ENCODE measurements around the gene CREBRF.

CREBRF gene

GRCh38 chr5:173047838-173048105 is 8.4 kb upstream of the CREBRF start:
- Histone ChIP-seq H3K36me3 (ENCODE audit: insufficient read depth, insufficient read length, low read length) (no peaks in the 10 kb centered on the region), H3K4me3 (ENCODE audit: insufficient read length, low read depth) (no peak overlapping the region), H3K4me1 (ENCODE audit: insufficient read depth, insufficient read length) (no peaks in the 10 kb centered on the region), H3K9ac (ENCODE audit: insufficient read length, low read depth) (no peak overlapping the region), H3K27me3 (ENCODE audit: insufficient read depth, insufficient read length) (no peaks in the 10 kb centered on the region), H3K9me3 (ENCODE audit: insufficient read depth, low read length) (no peaks in the 10 kb centered on the region)
- TF ChIP-seq YY1 (IDR thresholded peaks at IDR 0.05; ENCODE audit: insufficient read depth, insufficient read length): no peak
- TF ChIP-seq SUZ12 (IDR thresholded peaks at IDR 0.05; ENCODE audit: extremely low read depth, insufficient read depth, insufficient read length): no peak
- no peak for DNase-seq (ENCODE audit: low read depth, low spot score)

GRCh38 chr5:173050791-173051190 is 5.4 kb upstream of the CREBRF start:
- no peak for DNase-seq (ENCODE audit: low read depth, low spot score)
- H3K9ac ChIP-seq (ENCODE audit: insufficient read length, low read depth): no peak overlapping the region
- H3K27me3 ChIP-seq (ENCODE audit: insufficient read depth, insufficient read length): peaks cover 18% of the 10 kb centered on the region
- H3K4me1 ChIP-seq (ENCODE audit: insufficient read depth, insufficient read length): no peaks in the 10 kb centered on the region
- no peaks in the 10 kb centered on the region for H3K36me3 ChIP-seq (ENCODE audit: insufficient read depth, insufficient read length, low read length)
- no peak for TF ChIP-seq YY1 (IDR thresholded peaks at IDR 0.05; ENCODE audit: insufficient read depth, insufficient read length)
- TF ChIP-seq ZNF274 (IDR thresholded peaks at IDR 0.05; ENCODE audit: low read depth, low read length): no peak
- TF ChIP-seq SUZ12 (IDR thresholded peaks at IDR 0.05; ENCODE audit: extremely low read depth, insufficient read depth, insufficient read length): no peak
- H3K9me3 ChIP-seq (ENCODE audit: insufficient read depth, low read length): no peaks in the 10 kb centered on the region
- no peak overlapping the region for H3K4me3 ChIP-seq (ENCODE audit: insufficient read length, low read depth)

GRCh38 chr5:173051746-173052145 is 4.4 kb upstream of the CREBRF start:
- Histone ChIP-seq H3K4me1 (ENCODE audit: insufficient read depth, insufficient read length) (no peaks in the 10 kb centered on the region), H3K4me3 (ENCODE audit: insufficient read length, low read depth) (no peak overlapping the region), H3K9ac (ENCODE audit: insufficient read length, low read depth) (no peak overlapping the region), H3K27me3 (ENCODE audit: insufficient read depth, insufficient read length) (peaks cover 20% of the 10 kb centered on the region), H3K36me3 (ENCODE audit: insufficient read depth, insufficient read length, low read length) (no peaks in the 10 kb centered on the region), H3K9me3 (ENCODE audit: insufficient read depth, low read length) (no peaks in the 10 kb centered on the region)
- TF ChIP-seq YY1 (IDR thresholded peaks at IDR 0.05; ENCODE audit: insufficient read depth, insufficient read length) (no peak), SUZ12 (IDR thresholded peaks at IDR 0.05; ENCODE audit: extremely low read depth, insufficient read depth, insufficient read length) (no peak), ZNF274 (IDR thresholded peaks at IDR 0.05; ENCODE audit: low read depth, low read length) (no peak)
- DNase-seq (ENCODE audit: low read depth, low spot score): no peak

GRCh38 chr5:173053041-173053440 is 3.1 kb upstream of the CREBRF start:
- Histone ChIP-seq H3K9me3 (ENCODE audit: insufficient read depth, low read length) (no peaks in the 10 kb centered on the region), H3K4me1 (ENCODE audit: insufficient read depth, insufficient read length) (no peaks in the 10 kb centered on the region), H3K27me3 (ENCODE audit: insufficient read depth, insufficient read length) (peaks cover 20% of the 10 kb centered on the region), H3K9ac (ENCODE audit: insufficient read length, low read depth) (no peak overlapping the region), H3K36me3 (ENCODE audit: insufficient read depth, insufficient read length, low read length) (no peaks in the 10 kb centered on the region), H3K4me3 (ENCODE audit: insufficient read length, low read depth) (no peak overlapping the region)
- TF ChIP-seq SUZ12 (IDR thresholded peaks at IDR 0.05; ENCODE audit: extremely low read depth, insufficient read depth, insufficient read length): no peak
- DNase-seq (ENCODE audit: low read depth, low spot score): no peak

- TF ChIP-seq ZNF274 (IDR thresholded peaks at IDR 0.05; ENCODE audit: low read depth, low read length): no peak
- TF ChIP-seq YY1 (IDR thresholded peaks at IDR 0.05; ENCODE audit: insufficient read depth, insufficient read length): no peak
- TF ChIP-seq SUZ12 (IDR thresholded peaks at IDR 0.05; ENCODE audit: extremely low read depth, insufficient read depth, insufficient read length): no peak
- Histone ChIP-seq H3K4me1 (ENCODE audit: insufficient read depth, insufficient read length) (no peaks in the 10 kb centered on the region), H3K4me3 (ENCODE audit: insufficient read length, low read depth) (peak overlapping the region; percentile 63), H3K27me3 (ENCODE audit: insufficient read depth, insufficient read length) (peaks cover 20% of the 10 kb centered on the region), H3K36me3 (ENCODE audit: insufficient read depth, insufficient read length, low read length) (no peaks in the 10 kb centered on the region), H3K9ac (ENCODE audit: insufficient read length, low read depth) (peak overlapping the region; percentile 72), H3K9me3 (ENCODE audit: insufficient read depth, low read length) (no peaks in the 10 kb centered on the region)
- no peak for DNase-seq (ENCODE audit: low read depth, low spot score)
Measured at GRCh38 chr5:173055042-173055721, 970 bp upstream of the CREBRF start.

GRCh38 chr5:173055722-173055982 is 500 bp upstream of the CREBRF start:
- Histone ChIP-seq H3K9ac (ENCODE audit: insufficient read length, low read depth) (peak overlapping the region; percentile 72), H3K27me3 (ENCODE audit: insufficient read depth, insufficient read length) (peaks cover 20% of the 10 kb centered on the region), H3K36me3 (ENCODE audit: insufficient read depth, insufficient read length, low read length) (no peaks in the 10 kb centered on the region), H3K4me3 (ENCODE audit: insufficient read length, low read depth) (peak overlapping the region; percentile 63), H3K9me3 (ENCODE audit: insufficient read depth, low read length) (no peaks in the 10 kb centered on the region), H3K4me1 (ENCODE audit: insufficient read depth, insufficient read length) (no peaks in the 10 kb centered on the region)
- DNase-seq (ENCODE audit: low read depth, low spot score): no peak
- TF ChIP-seq SUZ12 (IDR thresholded peaks at IDR 0.05; ENCODE audit: extremely low read depth, insufficient read depth, insufficient read length) (no peak), YY1 (IDR thresholded peaks at IDR 0.05; ENCODE audit: insufficient read depth, insufficient read length) (no peak), ZNF274 (IDR thresholded peaks at IDR 0.05; ENCODE audit: low read depth, low read length) (no peak)

- peak; percentile 15 for DNase-seq (ENCODE audit: low read depth, low spot score)
- H3K9ac ChIP-seq (ENCODE audit: insufficient read length, low read depth): peak overlapping the region; percentile 44
Measured at GRCh38 chr5:173056783-173057061, 570 bp downstream of the CREBRF start.

More at GRCh38 chr5:173056783-173057061, 570 bp downstream of the CREBRF start:
- TF ChIP-seq ZNF274 (IDR thresholded peaks at IDR 0.05; ENCODE audit: low read depth, low read length): no peak
- TF ChIP-seq YY1 (IDR thresholded peaks at IDR 0.05; ENCODE audit: insufficient read depth, insufficient read length): no peak
- no peak for TF ChIP-seq SUZ12 (IDR thresholded peaks at IDR 0.05; ENCODE audit: extremely low read depth, insufficient read depth, insufficient read length)
- Histone ChIP-seq H3K36me3 (ENCODE audit: insufficient read depth, insufficient read length, low read length) (no peaks in the 10 kb centered on the region), H3K4me3 (ENCODE audit: insufficient read length, low read depth) (peak overlapping the region; percentile 63), H3K27me3 (ENCODE audit: insufficient read depth, insufficient read length) (peaks cover 20% of the 10 kb centered on the region), H3K4me1 (ENCODE audit: insufficient read depth, insufficient read length) (no peaks in the 10 kb centered on the region), H3K9me3 (ENCODE audit: insufficient read depth, low read length) (no peaks in the 10 kb centered on the region)
